Prostate gland (tissue), 2 donors: Measurements from ENCODE around the gene GATAD2B. TPM values are rescaled to one million over a fixed set of nuclear protein-coding genes. Genes with fewer than 3 reads are reported as not detected.
A peak's percentile ranks its signal among the peaks of the same experiment; 100 is the strongest.

Experiments used
- DNase-seq: peaks from one replicate; pipeline ENCODE4 v3.0.0-alpha.2; 2019; ENCODE audit warnings: low spot score
- H3K27ac ChIP-seq, 2 donors: fragments of 200-600 bp; sonication (generic); 2 replicates each; pipeline ENCODE4 v1.5.1; 2017 to 2019
- H3K27me3 ChIP-seq: fragments of 200-600 bp; sonication (generic); replicated peaks from 2 replicates; pipeline ENCODE4 v1.5.1; 2019; ENCODE audit not compliant: insufficient read depth
- H3K36me3 ChIP-seq, 2 donors: fragments of 200-600 bp; sonication (generic); 1 replicate in 1 of 2; 2 replicates in 1 of 2; pipeline versions ENCODE4 v1.5.1 to v1.8.1; 2017 to 2019
- H3K4me1 ChIP-seq: fragments of 200-600 bp; sonication (generic); replicated peaks from 2 replicates; pipeline ENCODE4 v1.5.1; 2019
- H3K4me3 ChIP-seq, 2 donors: fragments of 200-600 bp; sonication (generic); 2 replicates each; pipeline ENCODE4 v1.5.1; 2017 to 2019
- H3K9me3 ChIP-seq: fragments of 200-600 bp; sonication (generic); 2 replicates; pipeline ENCODE4 v1.5.1; 2017
- CTCF ChIP-seq, 4 experiments: fragments of 200-600 bp in 2 of 4; fragments of 450-650 bp in 2 of 4; sonication (generic) in 2 of 4; IDR thresholded peaks; 1 replicate in 3 of 4; 2 replicates in 1 of 4; pipeline ENCODE4 v1.5.1; 2016 to 2019; ENCODE audit warnings: antibody characterized with exemption in 4 of 4, mild to moderate bottlenecking in 2 of 4, moderate library complexity in 2 of 4
- POLR2A ChIP-seq: fragments of 450-650 bp; IDR thresholded peaks from one replicate; pipeline ENCODE4 v1.6.1; 2016; ENCODE audit warnings: antibody characterized with exemption, mild to moderate bottlenecking
- POLR2AphosphoS5 ChIP-seq: sonication (generic); formaldehyde crosslinking; IDR thresholded peaks from one replicate; pipeline ENCODE4 v1.6.1; 2017; ENCODE audit warnings: antibody characterized with exemption
- WGBS: methylation state at CpG from one replicate; pipeline ENCODE4 v1.1.5; 2018; 5-methylcytosine and 5-hydroxymethylcytosine counted together
- intact Hi-C: fragments of 100-400 bp; cut with DNase I; formaldehyde crosslinking; loops from one replicate; pipeline ENCODE4 v1.14.2; 2022
- total RNA-seq, 2 donors: library from RNA; depleted of rRNA; stranded (reverse); fragments of >200 nt; gene quantifications; one replicate each; pipeline ENCODE4 v1.1.0, GENCODE V29; 2016

Gene GATAD2B
- total RNA-seq, 2 donors from 2014 or later = 24.5 to 29.7 TPM

GRCh38 chr1:153796786-153797659, 125.7 kb downstream of the GATAD2B start:
- no peak overlapping the region for H3K27ac ChIP-seq
- H3K36me3 ChIP-seq = no peaks in the 10 kb centered on the region
- DNase-seq = peak; percentile 85
- H3K27me3 ChIP-seq = no peaks in the 10 kb centered on the region
- WGBS = 64% methylated on average over 26 of the region's 26 CpGs
- no peaks in the 10 kb centered on the region for H3K4me1 ChIP-seq
- intact Hi-C loops = loop anchor here (5.0 to 10.0 kb wide), 3 partner anchors 150 to 478 kb away; partner anchors contain the start of genes DENND4B, HAX1 and RAB13
- TF ChIP-seq POLR2A = no peak
- peak; percentile 70 for TF ChIP-seq POLR2AphosphoS5
- TF ChIP-seq CTCF (IDR thresholded peaks at IDR 0.05) = peak; percentile 90 to 93 (median 91)
- H3K9me3 ChIP-seq = no peaks in the 10 kb centered on the region
- no peak overlapping the region for H3K4me3 ChIP-seq

- TF ChIP-seq POLR2AphosphoS5 (no peak), CTCF (IDR thresholded peaks at IDR 0.05) (no peak), POLR2A (no peak)
- no peak for DNase-seq
- Histone ChIP-seq H3K27ac (no peak overlapping the region), H3K4me1 (no peaks in the 10 kb centered on the region), H3K27me3 (no peaks in the 10 kb centered on the region), H3K9me3 (no peaks in the 10 kb centered on the region), H3K36me3 (no peaks in the 10 kb centered on the region), H3K4me3 (no peak overlapping the region)
- WGBS = 89% methylated on average over 9 of the region's 9 CpGs
- intact Hi-C loops = loop anchor here (5.0 to 10.0 kb wide), 3 partner anchors 151 to 479 kb away; partner anchors contain the start of genes DENND4B, HAX1 and RAB13
These were observed 126.6 kb downstream of the GATAD2B start for GRCh38 chr1:153795934-153796785.

DNA sequence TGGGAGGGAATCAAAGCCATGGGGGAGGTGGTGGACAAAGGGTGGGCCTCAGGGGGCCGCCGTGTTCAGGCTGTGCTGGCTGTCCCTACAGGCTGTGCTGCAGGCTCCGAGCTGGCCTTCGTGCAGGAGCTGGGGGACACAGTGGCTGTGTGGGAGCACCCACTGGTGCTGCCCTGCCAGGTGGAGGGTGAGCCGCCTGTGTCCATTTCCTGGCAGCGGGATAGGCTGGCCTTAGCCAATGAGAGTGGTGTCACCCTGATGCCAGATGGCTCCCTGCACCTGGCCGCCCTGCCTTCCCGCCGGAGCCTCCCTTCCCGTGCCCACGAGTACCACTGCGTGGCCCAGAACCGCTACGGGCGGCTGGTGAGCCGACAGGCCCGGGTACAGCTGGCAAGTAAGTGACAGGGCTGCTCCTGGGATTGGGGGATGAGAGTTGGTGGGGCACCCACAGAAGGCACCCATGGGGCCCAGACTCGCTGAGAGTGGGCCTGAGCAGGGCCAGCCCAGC, 127.4 kb downstream of the GATAD2B start:
- DNase-seq = no peak
- Histone ChIP-seq H3K4me3 (no peak overlapping the region), H3K27me3 (no peaks in the 10 kb centered on the region), H3K9me3 (no peaks in the 10 kb centered on the region), H3K4me1 (no peaks in the 10 kb centered on the region), H3K27ac (no peak overlapping the region), H3K36me3 (no peaks in the 10 kb centered on the region)
- WGBS = 67% methylated on average over 18 of the region's 18 CpGs
- no peak for TF ChIP-seq CTCF (IDR thresholded peaks at IDR 0.05)
- TF ChIP-seq POLR2A = no peak
- TF ChIP-seq POLR2AphosphoS5 = no peak
- intact Hi-C loops = loop anchor here (5.0 to 10.0 kb wide), 3 partner anchors 152 to 479 kb away; partner anchors contain the start of genes DENND4B, HAX1 and RAB13

DNA sequence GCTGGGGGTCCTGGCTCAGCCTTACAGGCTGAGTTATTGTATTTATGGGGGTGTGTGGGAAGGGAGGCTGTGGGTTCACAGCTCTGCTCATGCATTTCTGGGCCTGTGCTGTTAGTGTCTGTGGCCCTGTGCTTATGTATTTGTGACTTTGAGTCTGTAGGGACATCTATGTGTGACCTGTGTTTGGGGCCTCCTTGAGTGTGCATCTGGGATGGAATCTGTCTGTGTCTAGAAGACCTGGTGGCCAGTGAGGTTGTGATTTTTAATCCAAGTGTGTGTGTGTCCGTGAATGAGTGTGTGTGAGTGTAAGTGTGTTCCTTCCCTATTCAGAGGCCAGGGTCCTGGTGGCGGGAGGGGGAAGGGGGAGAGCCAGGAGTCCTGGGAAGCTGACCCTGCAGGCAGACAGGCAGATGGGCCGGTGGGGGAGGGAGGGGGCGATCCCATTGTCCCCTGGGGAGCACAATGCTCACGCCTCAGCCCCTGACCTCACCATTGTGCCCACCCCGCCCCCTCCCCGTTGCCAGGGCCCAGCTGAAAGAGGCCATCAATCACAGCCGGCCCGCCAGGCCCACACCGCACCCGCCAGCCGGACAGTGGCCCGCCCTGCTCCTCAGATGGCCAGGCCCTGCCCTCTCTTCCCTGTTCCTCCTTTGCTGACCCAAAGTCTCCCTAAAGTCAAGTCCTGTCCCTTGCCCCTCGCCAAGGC, 128.0 kb downstream of the GATAD2B start:
- no peak for DNase-seq
- H3K27me3 ChIP-seq = no peaks in the 10 kb centered on the region
- H3K4me3 ChIP-seq = no peak overlapping the region
- no peaks in the 10 kb centered on the region for H3K9me3 ChIP-seq
- TF ChIP-seq CTCF (IDR thresholded peaks at IDR 0.05) (no peak), POLR2A (no peak), POLR2AphosphoS5 (no peak)
- WGBS = 56% methylated on average over 12 of the region's 14 CpGs
- H3K36me3 ChIP-seq = no peaks in the 10 kb centered on the region
- H3K4me1 ChIP-seq = no peaks in the 10 kb centered on the region
- H3K27ac ChIP-seq = no peak overlapping the region
- intact Hi-C loops = loop anchor here (5.0 to 10.0 kb wide), 3 partner anchors 153 to 480 kb away; partner anchors contain the start of genes DENND4B, HAX1 and RAB13
